GM21619 (cell line): ENCODE results near the gene RASSF10.
"Not testable (repeated sequence)": the region's sequence is repeated elsewhere in the genome, so short reads cannot be mapped to it uniquely, and the experiment has no call there.

Experiments
- ATAC-seq: cut with Tn5 transposase; IDR thresholded peaks from one replicate; pipeline ENCODE4 v1.9.1; 2021; ENCODE audit not compliant: unreplicated experiment

The RASSF10 gene

GRCh38 chr11:13019313-13019712 is 10.2 kb downstream of the RASSF10 start:
- no peak for ATAC-seq

DNA sequence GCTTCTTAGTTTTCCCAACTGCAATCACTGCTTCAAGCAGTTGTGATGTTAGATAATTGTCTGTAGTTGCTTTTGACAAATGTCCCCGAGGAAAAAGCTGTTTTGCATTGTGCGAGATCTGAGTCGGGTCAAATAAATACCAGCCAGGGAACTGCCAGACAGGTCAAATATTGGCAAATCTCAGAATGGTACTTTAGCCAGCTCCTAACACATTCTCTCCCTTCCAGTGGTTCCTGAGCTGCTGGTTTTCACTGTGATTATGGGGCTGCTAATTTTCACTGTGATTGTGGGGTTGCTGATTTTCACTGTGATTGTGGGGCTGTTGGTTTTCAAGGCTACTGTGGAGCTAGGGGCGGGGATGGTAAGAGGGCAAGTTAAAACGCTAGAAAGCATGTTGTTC is 14.3 kb downstream of the RASSF10 start:
- no peak for ATAC-seq

DNA sequence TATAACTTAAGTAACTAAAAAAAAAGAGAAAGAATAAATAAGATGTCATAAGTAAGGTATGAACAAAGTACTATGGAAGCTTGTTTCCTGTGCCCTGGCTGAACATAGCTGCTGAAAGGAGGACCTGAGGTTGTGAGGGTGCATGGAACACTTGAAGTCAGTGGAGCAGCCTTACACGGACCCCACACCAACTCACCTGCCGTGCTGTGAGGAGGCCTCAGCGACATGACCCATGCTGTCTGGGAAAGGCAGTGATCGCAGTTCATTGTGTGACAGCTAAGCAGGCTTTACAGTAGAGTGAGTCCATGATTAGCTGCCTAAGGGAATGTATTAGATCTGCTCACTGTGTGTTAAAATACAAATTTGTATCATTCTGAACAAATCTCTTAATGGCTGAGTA is 17.6 kb downstream of the RASSF10 start:
- ATAC-seq, result no peak

DNA sequence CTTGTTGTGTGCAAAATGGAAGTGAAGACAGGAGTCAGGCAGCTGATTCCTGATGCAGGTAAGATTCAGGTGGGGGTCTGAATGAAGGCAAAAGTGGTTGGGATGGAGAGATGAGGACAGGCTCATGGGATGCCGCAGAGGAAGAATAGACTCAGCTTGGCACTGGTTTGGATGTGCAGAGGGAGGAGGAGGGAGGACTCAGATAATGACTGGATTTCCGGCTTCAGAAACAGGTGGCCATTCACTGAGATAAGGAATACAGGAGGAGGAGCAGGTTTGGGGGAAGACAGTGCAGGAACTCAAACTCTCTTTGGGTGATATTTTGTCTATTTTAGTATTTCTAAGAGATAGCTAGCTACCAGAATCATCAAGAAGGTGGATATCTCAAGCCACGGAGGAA is 19.2 kb downstream of the RASSF10 start:
- ATAC-seq, result no peak

DNA sequence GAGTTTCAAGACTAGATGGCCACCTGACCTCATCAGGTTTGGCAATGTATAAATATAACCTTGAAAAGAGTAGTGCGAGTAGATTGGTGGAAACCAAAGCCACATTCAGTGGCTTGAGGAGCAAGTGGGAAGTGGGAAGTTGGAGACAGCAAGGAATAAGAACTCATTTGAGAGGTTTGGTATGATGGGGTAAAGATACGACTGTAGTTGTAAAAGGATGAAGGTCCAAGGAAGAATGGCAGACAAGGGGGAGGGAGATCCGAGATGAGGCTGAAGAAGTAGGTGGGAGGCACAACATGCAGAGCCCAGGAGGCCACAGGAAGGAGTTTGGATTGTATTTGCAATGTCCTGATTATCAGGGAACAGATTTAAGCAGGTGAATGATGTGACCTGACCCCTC is 20.8 kb downstream of the RASSF10 start:
- ATAC-seq, result no peak

DNA sequence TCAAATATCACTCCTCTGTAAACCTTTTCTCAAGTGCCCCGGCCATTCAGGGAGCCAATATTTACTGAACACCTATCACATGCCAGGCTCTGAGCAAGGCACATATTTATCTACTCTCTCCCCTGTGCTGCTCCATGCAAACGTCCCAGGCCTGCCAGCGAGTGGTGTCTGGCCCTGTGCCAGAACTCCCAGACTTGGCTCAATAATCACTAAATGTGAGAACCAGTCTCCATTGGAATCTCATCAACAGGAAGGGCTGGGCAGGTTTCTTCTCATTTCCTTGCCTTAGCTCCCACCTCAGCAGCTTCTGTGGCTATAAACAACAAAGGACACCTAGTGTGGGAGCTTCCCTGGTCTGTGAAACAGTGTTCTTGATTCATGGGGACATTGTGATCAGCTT is 21.7 kb downstream of the RASSF10 start:
- no peak for ATAC-seq

DNA sequence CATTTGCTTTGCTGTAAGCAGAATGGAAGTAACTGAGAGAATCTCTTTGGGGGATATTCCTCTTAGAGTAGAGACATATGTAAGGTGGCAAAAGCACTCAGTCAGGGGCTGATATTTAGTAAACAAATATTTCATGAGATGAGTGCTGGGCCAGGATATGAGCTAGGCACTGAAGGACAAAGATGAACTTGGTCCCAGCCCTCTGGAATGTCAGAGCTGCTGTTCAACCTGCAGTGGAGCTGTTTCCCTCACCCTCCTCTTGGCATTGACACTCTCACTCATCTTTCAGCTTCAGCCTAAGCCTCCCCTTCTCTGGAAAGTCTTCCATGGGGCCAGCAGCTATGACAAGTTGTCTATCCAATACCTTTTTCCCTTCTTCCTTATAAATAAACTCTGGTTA is 22.2 kb downstream of the RASSF10 start:
- ATAC-seq, result no peak

DNA sequence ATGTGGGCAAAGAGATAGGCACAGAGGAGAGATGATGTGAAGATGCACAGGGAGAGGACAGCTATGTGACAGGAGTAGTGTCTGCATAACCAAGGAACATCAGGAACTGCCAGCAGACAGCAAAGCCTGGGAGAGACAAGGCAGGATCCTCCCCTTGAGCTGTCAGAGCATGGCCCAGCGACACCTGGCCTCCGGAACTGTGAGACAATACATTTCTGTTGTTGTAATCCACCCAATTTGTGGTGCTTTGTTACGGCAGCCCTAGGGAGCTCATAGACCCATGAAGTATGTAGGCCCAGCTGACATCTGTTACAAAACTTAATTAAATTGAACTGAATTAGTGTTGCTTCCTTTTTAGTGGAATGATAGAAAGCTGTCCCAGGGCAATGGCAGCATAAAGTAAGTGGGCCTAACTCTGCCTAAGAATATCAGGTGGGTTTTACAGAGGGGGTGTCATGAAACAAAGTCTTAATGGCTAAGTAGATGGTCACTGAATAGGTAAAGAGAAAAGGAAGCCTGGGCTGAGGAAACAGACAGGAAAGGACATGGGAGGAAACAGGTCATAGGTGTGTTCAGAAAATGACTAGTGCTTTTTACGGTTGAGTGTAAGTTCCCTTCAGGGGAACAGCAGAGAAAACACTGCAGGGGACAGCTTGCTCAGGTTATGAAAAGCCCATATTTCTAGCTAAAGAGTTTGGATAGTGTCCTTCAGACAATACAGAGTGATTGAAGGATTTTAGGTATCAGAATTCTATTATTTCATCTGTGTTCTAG is 24.8 kb downstream of the RASSF10 start:
- no peak for ATAC-seq

DNA sequence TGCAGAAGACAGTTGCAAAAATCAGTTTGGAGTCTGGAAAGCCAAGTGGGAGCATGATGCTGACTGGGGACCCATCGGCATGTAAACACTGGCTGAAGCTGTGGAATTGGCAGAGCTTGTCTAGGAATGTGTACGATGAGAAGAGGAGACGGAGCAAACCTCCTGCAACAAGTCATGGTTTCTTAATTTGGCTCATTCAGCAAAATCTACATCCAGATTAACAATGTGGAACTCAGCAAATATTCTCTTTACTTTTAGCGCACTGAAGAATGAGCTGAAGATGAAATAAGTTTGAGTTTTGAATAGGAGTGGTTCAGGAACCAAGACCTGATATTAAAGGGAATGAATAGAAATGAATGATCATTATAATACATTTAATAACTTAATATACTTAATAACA is 26.6 kb downstream of the RASSF10 start:
- no peak for ATAC-seq

GRCh38 chr11:13036235-13036634 is 27.1 kb downstream of the RASSF10 start:
- no peak for ATAC-seq

DNA sequence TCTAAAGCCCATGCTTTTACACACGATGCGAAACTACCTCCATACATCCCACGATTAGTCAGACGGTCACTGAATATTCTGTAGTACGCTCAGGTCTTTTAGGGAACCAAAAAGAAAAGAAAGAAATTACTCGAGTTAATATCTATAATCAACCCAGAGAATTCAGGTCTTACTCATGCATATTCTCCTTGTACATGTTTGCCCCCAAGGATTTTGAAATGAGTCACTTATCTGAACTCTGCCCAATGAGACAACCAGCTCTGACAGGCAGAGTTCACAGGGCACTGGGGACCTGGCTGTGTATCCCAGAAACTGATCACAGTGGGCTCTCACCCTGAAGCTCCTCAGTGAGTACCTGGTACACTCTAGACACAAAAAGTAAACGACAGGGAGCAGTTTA is 29.2 kb downstream of the RASSF10 start:
- no peak for ATAC-seq

DNA sequence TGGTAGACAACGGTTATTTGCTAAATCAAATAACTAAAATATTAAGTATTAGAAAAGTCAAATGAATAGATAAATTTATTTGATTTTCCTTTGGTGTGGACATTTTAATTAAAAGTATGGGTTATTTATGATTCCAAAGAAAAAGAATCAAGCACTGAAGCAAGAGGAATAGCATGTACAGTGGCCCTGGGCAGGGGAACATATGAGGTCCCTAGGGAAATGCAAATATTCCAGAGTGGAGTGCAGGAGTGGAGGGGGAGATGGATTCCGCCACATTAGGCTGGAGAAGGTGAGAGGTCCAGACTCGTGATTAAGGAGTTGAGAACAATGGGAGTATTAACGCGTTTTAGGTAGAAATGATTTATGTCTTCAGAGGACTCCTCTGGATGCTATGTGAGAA is 30.0 kb downstream of the RASSF10 start:
- ATAC-seq, result no peak

DNA sequence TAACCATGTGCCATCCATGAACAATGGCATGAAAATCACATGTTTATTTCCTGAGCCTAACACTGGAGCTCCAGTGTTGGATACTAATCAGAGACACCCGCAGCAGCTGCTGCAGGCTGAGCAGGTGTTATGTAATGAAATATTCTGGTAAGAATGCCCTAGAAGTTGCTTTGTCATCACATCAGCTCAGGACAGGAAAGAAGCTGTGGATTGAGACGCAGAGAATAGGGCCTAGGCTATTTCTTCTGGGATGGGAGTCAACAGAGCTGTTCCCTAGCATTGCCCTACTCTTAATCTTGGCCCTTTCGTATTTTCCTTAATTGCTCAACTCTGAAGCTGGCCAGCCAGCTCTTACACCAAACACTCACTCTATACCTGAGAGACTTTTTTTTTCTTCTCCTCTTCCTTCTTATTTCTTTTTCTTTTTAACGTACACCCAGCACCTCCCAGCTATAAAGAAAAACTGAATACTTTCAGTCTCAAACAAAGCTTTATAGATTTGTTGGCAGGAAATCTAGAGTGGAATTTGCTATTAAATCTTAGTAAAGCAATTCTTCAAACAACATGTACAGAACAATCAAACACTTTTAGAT is 31.9 kb downstream of the RASSF10 start:
- ATAC-seq, result no peak

DNA sequence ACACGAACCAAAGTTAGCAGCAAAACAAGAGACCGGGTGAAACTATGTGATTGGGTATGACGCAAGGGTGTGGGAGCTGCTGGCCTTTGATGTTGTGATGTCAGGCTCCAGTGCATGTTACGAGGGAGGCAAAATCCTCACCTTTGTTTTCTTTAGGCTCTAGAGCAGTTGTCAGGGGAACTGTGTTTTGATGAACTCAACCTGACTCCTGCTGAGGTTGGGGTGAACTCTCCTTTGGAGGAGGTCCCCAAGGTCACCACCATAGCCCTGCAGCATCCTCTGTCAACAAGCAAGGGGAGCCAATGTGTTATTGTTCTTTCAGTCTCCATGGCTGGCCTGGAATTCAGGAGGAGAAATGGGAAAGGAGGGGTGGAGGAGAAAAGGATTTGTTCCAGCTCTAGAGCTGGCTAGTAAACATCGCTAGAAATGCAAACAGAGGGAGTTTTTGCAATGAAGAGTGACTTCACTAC is 33.8 kb downstream of the RASSF10 start:
- no peak for ATAC-seq

DNA sequence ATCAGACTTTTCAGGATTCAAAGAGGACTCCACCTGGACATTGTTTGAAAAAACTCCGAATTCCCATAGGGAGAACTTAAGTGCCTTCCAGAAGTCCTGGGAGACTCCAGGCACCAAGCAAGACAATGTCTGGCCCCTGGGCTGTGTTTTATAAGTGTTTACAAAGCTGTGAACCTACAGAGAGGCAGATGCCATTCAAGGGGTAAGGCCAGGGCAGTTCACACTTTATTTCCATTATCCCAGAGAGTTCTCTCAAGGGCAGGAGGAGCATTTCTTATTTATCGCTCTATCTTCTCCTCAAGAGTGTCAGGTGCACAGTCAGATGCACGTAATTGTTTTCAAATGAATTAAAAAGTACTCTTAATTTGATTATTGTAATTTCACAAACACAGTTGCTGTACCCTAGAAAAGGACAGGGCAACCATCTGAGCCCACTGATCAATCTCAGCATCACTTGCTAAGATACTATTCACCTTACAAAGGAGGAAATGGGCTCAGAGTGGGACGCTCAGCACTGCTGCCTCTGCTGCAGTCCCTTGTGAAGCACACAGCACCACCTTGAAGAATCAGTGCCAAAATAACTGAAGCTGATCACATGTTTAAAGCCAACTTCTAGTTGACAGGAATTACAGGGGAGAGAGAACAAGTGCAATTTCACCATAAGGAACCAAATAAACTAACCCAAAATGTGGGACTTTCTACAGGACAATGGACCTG is 35.0 kb downstream of the RASSF10 start:
- ATAC-seq, result no peak

GRCh38 chr11:13045089-13045488 is 36.0 kb downstream of the RASSF10 start:
- not testable (repeated sequence) for ATAC-seq

DNA sequence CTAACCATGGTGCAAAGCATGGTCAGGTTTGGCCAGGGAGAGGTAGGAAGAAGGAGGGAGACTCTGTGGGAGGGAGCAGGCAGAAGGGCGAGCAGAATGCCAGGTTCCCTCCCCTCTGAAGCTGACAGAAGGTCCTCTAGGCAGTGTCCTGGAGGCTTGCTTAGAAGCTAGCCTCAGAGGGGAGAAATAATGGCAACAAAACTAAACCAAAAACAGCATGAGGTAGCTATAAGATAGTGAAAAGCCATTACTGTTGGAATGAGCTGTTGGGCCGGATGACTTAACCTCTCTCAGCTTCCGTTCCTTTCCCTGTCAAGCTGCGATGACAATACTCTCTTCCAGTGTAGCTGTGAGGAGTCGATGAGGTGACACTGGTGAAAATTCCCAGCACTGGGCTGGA is 36.6 kb downstream of the RASSF10 start:
- no peak for ATAC-seq

- no peak for ATAC-seq
Measured at GRCh38 chr11:13046637-13047570, 37.8 kb downstream of the RASSF10 start.

DNA sequence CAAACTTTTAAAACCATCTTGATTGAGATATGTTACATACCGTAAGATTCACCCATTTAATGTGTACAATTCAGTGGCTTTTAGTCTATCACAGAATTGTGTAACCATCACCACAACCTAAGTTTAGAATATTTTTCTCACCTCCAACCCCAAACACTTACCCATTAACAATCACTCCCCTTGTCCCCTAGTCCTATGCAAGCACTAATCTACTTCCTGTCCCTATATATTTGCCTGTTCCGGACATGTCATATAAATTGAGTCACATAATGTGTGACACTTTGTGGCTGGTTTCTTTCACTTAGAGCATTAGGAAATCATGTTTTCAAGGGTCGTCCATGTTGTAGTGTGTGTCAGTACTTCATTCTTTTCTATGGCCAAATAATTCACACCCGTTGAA is 38.8 kb downstream of the RASSF10 start:
- ATAC-seq, result no peak

DNA sequence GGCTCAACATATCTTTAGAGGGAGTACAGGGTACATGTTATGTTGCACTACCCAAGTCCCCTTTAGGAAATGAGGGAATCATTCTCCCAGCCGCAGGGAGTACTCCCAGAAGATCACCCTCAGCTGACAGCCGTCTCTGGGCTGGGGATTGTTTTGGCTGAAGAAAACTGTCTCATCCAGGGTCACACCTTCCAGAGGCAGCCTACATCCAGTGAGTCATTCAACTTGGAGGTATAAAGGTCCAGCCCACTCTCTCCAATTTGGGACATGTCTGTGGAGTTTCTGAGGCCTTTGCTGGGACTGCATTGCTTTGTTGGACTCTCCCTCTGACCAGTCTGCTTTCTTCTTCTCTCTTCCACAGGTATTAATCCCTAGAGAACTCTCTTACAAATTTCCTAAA is 42.1 kb downstream of the RASSF10 start:
- ATAC-seq, result no peak

- no peak for ATAC-seq
Measured at GRCh38 chr11:13052130-13052571, 43.0 kb downstream of the RASSF10 start.
